Measurements from ENCODE around the gene TMEM229A. TPM values are rescaled to one million over a fixed set of nuclear protein-coding genes. Genes with fewer than 3 reads are reported as not detected.

TMEM229A gene
- total and polyA plus RNA-seq, 11 donors = 0.15 TPM; not detected in 10

DNA sequence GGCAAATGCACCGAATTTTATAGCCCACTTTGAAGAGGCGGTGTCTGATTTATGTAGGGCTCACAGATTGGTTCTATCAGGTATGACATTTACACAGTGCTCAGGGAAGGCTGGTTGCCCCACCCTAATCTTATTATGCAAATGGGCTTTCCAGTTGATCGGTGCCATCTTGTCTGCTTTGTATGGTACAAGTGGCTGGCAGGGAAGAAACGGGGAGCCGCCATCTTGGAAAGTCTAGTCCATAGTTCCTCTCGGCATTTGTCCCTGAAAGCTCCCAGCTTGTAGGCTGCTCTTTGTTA lies 36.6 kb downstream of the TMEM229A start:
- no peak for ATAC-seq

DNA sequence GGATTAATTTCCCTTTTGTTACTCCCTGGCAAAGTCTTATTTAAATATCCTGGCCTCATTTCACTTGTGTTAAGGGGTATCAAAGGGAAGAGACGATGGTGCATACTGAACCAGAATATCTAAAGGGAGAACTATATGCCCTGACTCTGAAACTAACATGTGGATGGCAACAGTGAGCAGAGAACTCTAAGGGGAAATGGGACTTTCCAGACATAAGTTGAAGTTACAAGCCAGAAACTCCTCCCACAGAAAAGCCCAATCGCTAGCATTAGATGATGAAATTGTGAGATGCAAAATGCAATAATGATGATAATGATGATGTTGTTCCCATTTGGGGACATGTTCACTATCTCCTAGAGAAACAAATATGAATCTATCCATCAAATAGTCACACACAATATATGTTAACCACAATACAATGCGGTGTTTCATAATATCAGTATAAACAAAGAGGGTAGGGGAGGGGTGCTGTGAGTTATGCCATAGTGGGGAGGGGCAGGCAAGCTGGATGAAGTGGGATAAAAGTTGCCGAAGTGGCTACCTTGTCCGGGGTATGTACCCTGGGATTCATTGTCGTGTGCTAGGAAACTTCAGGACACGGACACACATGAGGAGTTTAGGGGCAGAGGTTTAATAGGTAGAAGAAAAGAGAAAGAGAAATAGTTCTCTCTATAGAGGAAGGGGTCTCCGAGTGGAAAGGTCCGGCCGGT lies 37.1 kb downstream of the TMEM229A start:
- intact Hi-C loops (cut with DNase I) = no loop called here
- ATAC-seq (no peak), DNase-seq (no peak)
- no peak overlapping the region for H3K27ac ChIP-seq
- TF ChIP-seq POLR2A (IDR thresholded peaks at IDR 0.05) = no peak
- TF ChIP-seq, protein P1, sequence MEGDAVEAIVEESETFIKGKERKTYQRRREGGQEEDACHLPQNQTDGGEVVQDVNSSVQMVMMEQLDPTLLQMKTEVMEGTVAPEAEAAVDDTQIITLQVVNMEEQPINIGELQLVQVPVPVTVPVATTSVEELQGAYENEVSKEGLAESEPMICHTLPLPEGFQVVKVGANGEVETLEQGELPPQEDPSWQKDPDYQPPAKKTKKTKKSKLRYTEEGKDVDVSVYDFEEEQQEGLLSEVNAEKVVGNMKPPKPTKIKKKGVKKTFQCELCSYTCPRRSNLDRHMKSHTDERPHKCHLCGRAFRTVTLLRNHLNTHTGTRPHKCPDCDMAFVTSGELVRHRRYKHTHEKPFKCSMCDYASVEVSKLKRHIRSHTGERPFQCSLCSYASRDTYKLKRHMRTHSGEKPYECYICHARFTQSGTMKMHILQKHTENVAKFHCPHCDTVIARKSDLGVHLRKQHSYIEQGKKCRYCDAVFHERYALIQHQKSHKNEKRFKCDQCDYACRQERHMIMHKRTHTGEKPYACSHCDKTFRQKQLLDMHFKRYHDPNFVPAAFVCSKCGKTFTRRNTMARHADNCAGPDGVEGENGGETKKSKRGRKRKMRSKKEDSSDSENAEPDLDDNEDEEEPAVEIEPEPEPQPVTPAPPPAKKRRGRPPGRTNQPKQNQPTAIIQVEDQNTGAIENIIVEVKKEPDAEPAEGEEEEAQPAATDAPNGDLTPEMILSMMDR (IDR thresholded peaks at IDR 0.05) = no peak
- H3K4me1 ChIP-seq = peaks cover 0 to 3% (median 0%) of the 10 kb centered on the region in 12 donors
- H3K27me3 ChIP-seq = no peaks in the 10 kb centered on the region
- no peak overlapping the region for H3K4me3 ChIP-seq
- no peaks in the 10 kb centered on the region for H3K36me3 ChIP-seq
- H3K9me3 ChIP-seq = no peaks in the 10 kb centered on the region
- WGBS, 4 donors = 92 to 94% (median 93%) methylated on average over 10 of the region's 10 CpGs

More for the DNA sequence above, 36.6 kb downstream of the TMEM229A start:
- intact Hi-C loops (cut with DNase I) = no loop called here
- Histone ChIP-seq H3K27me3 (no peaks in the 10 kb centered on the region), H3K4me1 (peaks cover 0 to 3% (median 0%) of the 10 kb centered on the region in 12 donors), H3K9me3 (peaks cover 0 to 2% (median 0%) of the 10 kb centered on the region in 12 donors), H3K36me3 (no peaks in the 10 kb centered on the region), H3K4me3 (no peak overlapping the region), H3K27ac (no peak overlapping the region)
- no peak for TF ChIP-seq POLR2A (IDR thresholded peaks at IDR 0.05)
- no peak for DNase-seq
- 92 to 98% (median 96%) methylated on average over 6 of the region's 6 CpGs for WGBS, 4 donors

DNA sequence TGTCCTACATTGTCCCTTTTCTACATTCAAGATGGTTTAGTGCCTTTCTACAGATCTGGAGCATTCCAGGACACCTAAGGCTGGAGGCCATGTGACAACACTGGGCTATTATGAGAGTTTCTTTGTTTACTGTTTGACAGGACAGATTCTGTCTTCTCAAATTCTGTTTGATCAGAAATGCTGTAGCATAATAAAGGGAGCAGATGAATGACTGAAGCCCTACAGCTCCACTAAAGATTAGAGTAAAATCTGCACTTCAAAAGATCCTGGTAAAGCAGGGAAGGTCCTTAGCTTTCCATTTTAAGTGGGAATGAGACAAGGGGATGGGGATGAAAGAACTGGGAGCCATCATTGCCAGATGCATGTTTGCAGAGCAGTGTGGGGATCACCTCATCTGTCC lies 38.4 kb downstream of the TMEM229A start:
- peaks cover 0 to 3% (median 0%) of the 10 kb centered on the region in 12 donors for H3K4me1 ChIP-seq
- no peak for ATAC-seq
- H3K27me3 ChIP-seq = no peaks in the 10 kb centered on the region
- no peak overlapping the region for H3K4me3 ChIP-seq
- DNase-seq = no peak
- intact Hi-C loops (cut with DNase I) = no loop called here
- H3K36me3 ChIP-seq = no peaks in the 10 kb centered on the region
- no peaks in the 10 kb centered on the region for H3K9me3 ChIP-seq
- no peak overlapping the region for H3K27ac ChIP-seq
- TF ChIP-seq POLR2A (IDR thresholded peaks at IDR 0.05) = no peak
- TF ChIP-seq, protein P1 (IDR thresholded peaks at IDR 0.05) = no peak

DNA sequence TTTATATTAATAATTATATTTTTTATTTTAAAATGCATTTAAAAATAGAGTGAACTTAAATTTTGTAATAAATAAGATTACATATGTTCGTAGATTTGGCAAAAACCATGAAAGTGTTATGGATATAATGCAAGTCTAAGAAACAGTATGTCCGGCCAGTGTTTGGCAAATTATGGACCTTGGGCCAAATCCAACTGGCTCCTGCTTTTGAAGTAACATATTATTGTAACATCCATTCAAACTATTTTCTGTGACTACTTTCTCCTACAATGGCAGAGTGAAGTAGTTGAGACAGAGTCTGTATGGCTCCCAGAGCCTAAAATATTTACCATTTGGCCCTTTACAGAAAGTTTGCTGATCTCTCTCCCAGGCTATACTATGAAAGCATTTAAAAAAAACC lies 38.9 kb downstream of the TMEM229A start:
- 59 to 79% (median 67%) methylated on average over 2 of the region's 2 CpGs for WGBS, 4 donors
- no peaks in the 10 kb centered on the region for H3K9me3 ChIP-seq
- ATAC-seq (no peak), DNase-seq (no peak)
- no peaks in the 10 kb centered on the region for H3K36me3 ChIP-seq
- TF ChIP-seq, protein P1 (IDR thresholded peaks at IDR 0.05) = no peak
- no peak for TF ChIP-seq POLR2A (IDR thresholded peaks at IDR 0.05)
- H3K27ac ChIP-seq = no peak overlapping the region
- peaks cover 0 to 3% (median 0%) of the 10 kb centered on the region in 12 donors for H3K4me1 ChIP-seq
- H3K4me3 ChIP-seq = no peak overlapping the region
- no peaks in the 10 kb centered on the region for H3K27me3 ChIP-seq
- intact Hi-C loops (cut with DNase I) = no loop called here

Measured in heart left ventricle (tissue), 16 donors.